GM18873 (cell line): ENCODE results near the gene DSCAML1.
"Not testable (repeated sequence)": the region's sequence is repeated elsewhere in the genome, so short reads cannot be mapped to it uniquely, and the experiment has no call there.

Experiments used
- ATAC-seq: cut with Tn5 transposase; IDR thresholded peaks from one replicate; pipeline ENCODE4 v1.9.1; 2021; ENCODE audit warnings: mild to moderate bottlenecking, moderate library complexity, moderate number of reproducible peaks; ENCODE audit not compliant: unreplicated experiment, low FRiP score

Gene DSCAML1

GRCh38 chr11:117766026-117766425 lies 31.0 kb downstream of the DSCAML1 start:
- no peak for ATAC-seq

DNA sequence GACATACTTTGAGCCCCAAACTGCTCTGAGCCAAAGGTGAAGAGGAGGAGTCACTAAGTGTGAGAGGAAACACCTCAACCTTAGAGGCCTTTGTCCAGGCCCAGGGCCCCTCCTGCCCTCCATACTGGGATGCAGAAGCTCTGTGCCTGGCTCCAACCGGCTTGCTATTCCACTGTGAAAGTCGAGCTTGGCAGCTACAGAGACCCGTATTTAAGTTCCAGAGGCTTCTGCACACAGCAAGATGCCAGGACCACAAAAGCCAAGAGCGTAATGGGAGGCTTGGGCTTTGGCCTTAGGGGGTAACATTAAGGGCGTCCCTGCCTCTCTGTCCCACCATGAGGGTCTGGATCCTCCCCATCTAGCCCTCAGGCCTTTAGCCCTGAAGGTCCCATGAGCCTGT lies 31.9 kb downstream of the DSCAML1 start:
- ATAC-seq = no peak

- not testable (repeated sequence) for ATAC-seq
These were observed 33.6 kb downstream of the DSCAML1 start for GRCh38 chr11:117763465-117763864.

DNA sequence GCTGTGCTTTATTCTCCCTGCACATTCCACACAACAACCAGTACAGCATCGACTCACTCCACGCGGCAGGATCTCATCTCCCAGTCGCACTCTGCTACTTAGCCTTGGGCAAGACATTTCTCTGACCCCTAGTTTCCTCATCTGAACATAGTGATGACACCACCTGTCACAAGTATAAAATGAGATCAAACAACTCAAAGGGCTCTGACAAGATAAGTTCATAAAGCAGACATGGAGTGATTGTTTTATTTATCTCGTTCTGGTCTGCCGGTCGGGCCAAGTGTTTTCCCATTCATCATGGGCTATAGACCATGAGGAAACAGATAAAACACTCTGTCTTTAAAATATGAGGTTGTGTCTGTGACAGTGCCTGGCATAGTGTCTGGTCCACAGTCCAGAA lies 35.0 kb downstream of the DSCAML1 start:
- no peak for ATAC-seq

- ATAC-seq = no peak
These were observed 37.7 kb downstream of the DSCAML1 start for GRCh38 chr11:117759305-117759704.

DNA sequence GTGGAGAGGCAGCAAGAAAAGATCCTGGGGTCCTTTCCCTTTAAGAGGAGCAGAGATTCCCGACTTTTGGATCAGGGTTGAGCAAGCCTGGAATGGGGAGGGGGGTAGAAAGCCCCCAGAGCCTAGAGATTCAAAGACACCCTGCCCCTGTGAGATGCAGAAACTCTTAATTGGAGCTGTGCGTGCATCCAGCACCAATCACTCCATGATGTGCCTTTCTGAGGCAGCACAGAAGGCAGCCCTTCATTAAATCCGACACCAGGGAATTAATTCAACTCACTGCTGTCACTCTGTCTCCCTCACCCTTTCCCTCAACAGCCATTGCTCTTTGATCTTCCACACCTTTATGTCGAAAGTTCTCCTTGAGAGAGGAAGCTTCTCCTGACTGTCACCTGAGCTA lies 43.0 kb downstream of the DSCAML1 start:
- no peak for ATAC-seq

DNA sequence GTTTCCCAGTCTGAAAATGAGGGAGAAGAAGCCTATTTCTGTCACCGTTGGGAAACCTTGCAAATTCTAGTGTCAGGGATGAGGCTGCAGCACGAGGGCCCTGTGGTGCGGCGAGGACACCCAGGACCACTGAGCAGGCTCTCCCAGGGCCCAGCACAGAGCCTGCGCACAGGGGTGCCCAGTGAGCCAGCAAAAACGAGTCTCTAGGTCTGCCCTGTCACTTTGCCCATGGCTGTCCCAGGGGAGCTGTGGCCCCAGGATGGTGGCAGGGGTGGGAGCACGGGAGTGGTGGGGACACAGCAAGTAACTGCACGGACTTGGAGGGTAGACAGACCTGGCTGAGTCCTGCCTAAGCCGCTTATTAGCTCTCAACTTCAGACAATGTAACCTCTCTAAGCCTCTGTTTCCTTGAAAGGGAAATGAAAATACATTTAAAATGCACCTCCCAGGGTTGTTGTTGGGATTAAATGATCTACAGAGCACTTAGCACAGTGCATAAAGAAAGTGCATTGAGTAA lies 44.2 kb downstream of the DSCAML1 start:
- ATAC-seq = no peak

- ATAC-seq = no peak
These were observed 44.9 kb downstream of the DSCAML1 start for GRCh38 chr11:117752071-117752470.

- no peak for ATAC-seq
These were observed 45.9 kb downstream of the DSCAML1 start for GRCh38 chr11:117750916-117751662.

DNA sequence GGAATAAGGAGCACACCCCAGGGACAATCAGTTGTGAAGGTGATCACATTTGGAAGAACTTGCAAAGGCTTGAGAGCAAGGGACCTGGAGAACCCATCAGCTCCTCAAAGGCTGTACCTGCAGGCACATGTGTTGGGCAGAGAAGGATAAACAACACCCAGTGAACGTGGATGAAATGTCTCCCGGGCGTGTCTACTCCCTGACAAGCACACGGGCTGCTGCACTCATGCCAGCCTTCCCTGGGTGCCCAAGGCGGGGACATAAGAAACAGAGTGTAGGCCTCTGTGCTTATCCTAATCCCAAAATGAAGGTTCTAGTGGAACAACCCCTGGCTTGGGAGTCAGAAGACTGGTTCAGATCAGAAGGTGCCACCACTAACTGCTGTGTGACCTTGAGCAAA lies 46.7 kb downstream of the DSCAML1 start:
- no peak for ATAC-seq

- ATAC-seq = no peak
These were observed 47.5 kb downstream of the DSCAML1 start for GRCh38 chr11:117749541-117749910.

GRCh38 chr11:117748771-117749540 lies 48.1 kb downstream of the DSCAML1 start:
- no peak for ATAC-seq

DNA sequence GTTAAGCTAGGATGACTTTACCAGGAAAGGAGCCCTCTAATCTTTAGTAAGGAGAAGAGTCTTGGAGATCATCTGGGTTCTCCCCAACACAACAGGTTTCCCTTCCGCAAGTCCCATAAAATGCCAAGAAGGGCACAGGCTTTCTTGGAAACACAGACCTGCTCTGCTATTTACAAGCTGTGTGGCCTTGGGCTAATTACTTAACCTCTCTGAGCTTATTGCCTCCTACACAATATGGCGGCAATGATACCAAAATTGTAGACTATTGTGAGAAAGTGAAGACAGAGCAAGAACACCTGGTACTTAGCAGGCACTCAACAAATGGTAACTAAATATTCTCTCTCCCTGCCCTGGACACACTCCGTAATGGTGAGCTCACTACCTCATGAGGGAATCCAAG lies 49.1 kb downstream of the DSCAML1 start:
- ATAC-seq = no peak

DNA sequence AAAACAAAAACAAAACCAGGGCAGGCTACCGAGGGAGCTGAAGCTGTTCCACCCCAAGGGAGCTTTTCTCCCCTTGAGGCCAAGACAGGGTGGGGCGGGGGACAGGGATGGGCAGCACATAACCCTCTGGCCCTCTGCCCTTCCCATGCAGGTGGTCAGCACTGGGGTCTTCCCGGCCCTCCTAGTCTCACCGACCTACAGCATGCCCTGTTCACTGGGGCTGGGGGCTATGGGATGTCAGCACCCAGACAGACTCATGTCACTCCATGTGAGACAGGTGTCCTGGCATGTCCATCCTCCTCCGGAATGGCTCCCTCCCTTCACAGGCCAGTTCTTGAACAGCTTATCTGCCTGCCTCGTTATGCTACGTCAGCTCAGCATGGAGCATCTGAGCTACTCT lies 51.7 kb downstream of the DSCAML1 start:
- no peak for ATAC-seq

- ATAC-seq = no peak
These were observed 52.4 kb downstream of the DSCAML1 start for GRCh38 chr11:117744471-117745150.

DNA sequence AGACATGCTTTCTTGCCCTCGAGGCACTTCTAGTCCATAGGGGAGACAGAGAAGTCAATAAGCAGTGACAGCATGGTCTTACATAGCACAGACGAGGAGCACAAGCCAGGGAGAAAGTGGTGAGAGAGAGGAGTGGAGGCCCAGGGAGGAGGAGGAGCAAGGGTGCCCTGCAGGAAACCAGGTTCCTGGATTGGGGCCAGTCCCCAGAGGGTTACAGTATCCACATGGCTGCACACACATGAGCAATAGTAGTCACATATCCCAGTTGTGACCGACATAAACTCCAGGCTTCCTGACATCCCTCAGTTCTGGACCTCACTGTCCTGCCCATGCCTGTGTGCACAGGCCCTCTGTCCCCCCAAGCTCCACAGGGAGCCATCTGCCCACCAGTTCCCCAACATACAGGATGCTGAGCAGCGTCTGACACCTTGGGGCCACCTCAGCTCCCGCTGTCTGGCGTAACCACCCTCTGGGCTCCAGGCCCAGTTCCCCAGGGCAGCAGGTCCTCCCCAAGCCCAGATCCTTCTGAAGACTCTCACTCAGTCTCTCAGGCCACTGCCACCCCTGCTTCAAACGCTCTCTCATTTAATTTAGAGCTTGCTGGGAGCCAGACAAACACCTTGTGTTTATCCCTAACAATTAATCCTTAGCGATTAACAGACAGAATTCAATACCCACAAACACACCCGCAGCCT lies 53.7 kb downstream of the DSCAML1 start:
- no peak for ATAC-seq

GRCh38 chr11:117738246-117738957 lies 58.6 kb downstream of the DSCAML1 start:
- no peak for ATAC-seq

GRCh38 chr11:117735350-117735977 lies 61.6 kb downstream of the DSCAML1 start:
- ATAC-seq = no peak

- ATAC-seq = no peak
These were observed 62.4 kb downstream of the DSCAML1 start for GRCh38 chr11:117734601-117735024.
